ENCODE measurements around the gene ATP5ME. TPM values are rescaled to one million over a fixed set of nuclear protein-coding genes. Genes with fewer than 3 reads are reported as not detected.
A peak's percentile ranks its signal among the peaks of the same experiment; 100 is the strongest.

The ATP5ME gene
- total and polyA plus RNA-seq, 2 of the 13 experiments (the other 11 are each of a cell fraction or from before 2014, with no cell fraction given) = 305 to 753 TPM

- TF ChIP-seq ZNF562 (CRISPR knock-in tag; IDR thresholded peaks at IDR 0.05; ENCODE audit: borderline replicate concordance) (no peak), ZFYVE20 (CRISPR knock-in tag; IDR thresholded peaks at IDR 0.05; ENCODE audit: borderline replicate concordance, low read depth) (0 out of 2 replicates have a peak, but pooled peaks have one; percentile 5), DMAP1 (CRISPR knock-in tag; IDR thresholded peaks at IDR 0.05) (peak; percentile 58; the same call in 1 of the 2 replicates), NR0B2 (CRISPR knock-in tag; IDR thresholded peaks at IDR 0.05) (peak; percentile 39; the same call in 1 of the 2 replicates), ZNF530 (CRISPR knock-in tag; IDR thresholded peaks at IDR 0.05; ENCODE audit: low read depth) (0 out of 2 replicates have a peak, but pooled peaks have one; percentile 30), SNAPC2 (CRISPR knock-in tag; IDR thresholded peaks at IDR 0.05) (0 out of 2 replicates have a peak, but pooled peaks have one; percentile 5), SOX5 (CRISPR knock-in tag; IDR thresholded peaks at IDR 0.05; ENCODE audit: borderline replicate concordance) (peak; percentile 32; the same call in 1 of the 2 replicates), UBTF (CRISPR knock-in tag; IDR thresholded peaks at IDR 0.05) (peak; percentile 70), ZBTB1 (CRISPR knock-in tag; IDR thresholded peaks at IDR 0.05; ENCODE audit: borderline replicate concordance) (no peak), HMG20A (CRISPR knock-in tag; IDR thresholded peaks at IDR 0.05; ENCODE audit: borderline replicate concordance) (no peak), ZNF737 (CRISPR knock-in tag; IDR thresholded peaks at IDR 0.05; ENCODE audit: borderline replicate concordance) (peak; percentile 45; the same call in 1 of the 2 replicates), ZNF136 (CRISPR knock-in tag; IDR thresholded peaks at IDR 0.05; ENCODE audit: low read depth) (no peak), ZNF431 (CRISPR knock-in tag; IDR thresholded peaks at IDR 0.05; ENCODE audit: borderline replicate concordance, low read depth) (peak; percentile 69; the same call in 1 of the 2 replicates), ZNF841 (CRISPR knock-in tag; IDR thresholded peaks at IDR 0.05; ENCODE audit: borderline replicate concordance) (no peak), ZFP90 (CRISPR knock-in tag; IDR thresholded peaks at IDR 0.05; ENCODE audit: borderline replicate concordance) (no peak; the same call in none of the 2 replicates), TP53 (CRISPR knock-in tag; conservative IDR thresholded peaks at IDR 0.05) (peak; percentile 10; the same call in 1 of the 2 replicates)
- TF ChIP-seq, protein P1, sequence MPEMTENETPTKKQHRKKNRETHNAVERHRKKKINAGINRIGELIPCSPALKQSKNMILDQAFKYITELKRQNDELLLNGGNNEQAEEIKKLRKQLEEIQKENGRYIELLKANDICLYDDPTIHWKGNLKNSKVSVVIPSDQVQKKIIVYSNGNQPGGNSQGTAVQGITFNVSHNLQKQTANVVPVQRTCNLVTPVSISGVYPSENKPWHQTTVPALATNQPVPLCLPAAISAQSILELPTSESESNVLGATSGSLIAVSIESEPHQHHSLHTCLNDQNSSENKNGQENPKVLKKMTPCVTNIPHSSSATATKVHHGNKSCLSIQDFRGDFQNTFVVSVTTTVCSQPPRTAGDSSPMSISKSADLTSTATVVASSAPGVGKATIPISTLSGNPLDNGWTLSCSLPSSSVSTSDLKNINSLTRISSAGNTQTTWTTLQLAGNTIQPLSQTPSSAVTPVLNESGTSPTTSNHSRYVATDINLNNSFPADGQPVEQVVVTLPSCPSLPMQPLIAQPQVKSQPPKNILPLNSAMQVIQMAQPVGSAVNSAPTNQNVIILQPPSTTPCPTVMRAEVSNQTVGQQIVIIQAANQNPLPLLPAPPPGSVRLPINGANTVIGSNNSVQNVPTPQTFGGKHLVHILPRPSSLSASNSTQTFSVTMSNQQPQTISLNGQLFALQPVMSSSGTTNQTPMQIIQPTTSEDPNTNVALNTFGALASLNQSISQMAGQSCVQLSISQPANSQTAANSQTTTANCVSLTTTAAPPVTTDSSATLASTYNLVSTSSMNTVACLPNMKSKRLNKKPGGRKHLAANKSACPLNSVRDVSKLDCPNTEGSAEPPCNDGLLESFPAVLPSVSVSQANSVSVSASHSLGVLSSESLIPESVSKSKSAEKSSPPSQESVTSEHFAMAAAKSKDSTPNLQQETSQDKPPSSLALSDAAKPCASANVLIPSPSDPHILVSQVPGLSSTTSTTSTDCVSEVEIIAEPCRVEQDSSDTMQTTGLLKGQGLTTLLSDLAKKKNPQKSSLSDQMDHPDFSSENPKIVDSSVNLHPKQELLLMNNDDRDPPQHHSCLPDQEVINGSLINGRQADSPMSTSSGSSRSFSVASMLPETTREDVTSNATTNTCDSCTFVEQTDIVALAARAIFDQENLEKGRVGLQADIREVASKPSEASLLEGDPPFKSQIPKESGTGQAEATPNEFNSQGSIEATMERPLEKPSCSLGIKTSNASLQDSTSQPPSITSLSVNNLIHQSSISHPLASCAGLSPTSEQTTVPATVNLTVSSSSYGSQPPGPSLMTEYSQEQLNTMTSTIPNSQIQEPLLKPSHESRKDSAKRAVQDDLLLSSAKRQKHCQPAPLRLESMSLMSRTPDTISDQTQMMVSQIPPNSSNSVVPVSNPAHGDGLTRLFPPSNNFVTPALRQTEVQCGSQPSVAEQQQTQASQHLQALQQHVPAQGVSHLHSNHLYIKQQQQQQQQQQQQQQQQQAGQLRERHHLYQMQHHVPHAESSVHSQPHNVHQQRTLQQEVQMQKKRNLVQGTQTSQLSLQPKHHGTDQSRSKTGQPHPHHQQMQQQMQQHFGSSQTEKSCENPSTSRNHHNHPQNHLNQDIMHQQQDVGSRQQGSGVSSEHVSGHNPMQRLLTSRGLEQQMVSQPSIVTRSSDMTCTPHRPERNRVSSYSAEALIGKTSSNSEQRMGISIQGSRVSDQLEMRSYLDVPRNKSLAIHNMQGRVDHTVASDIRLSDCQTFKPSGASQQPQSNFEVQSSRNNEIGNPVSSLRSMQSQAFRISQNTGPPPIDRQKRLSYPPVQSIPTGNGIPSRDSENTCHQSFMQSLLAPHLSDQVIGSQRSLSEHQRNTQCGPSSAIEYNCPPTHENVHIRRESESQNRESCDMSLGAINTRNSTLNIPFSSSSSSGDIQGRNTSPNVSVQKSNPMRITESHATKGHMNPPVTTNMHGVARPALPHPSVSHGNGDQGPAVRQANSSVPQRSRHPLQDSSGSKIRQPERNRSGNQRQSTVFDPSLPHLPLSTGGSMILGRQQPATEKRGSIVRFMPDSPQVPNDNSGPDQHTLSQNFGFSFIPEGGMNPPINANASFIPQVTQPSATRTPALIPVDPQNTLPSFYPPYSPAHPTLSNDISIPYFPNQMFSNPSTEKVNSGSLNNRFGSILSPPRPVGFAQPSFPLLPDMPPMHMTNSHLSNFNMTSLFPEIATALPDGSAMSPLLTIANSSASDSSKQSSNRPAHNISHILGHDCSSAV (CRISPR knock-in tag; IDR thresholded peaks at IDR 0.05; ENCODE audit: borderline replicate concordance) = no peak
Measured at GRCh38 chr4:674172-675035, at the start of gene ATP5ME, which contains the start of gene MYL5 (continued).

All from HepG2 (cell line).